ENCODE results near the gene SCARF1.

DNA sequence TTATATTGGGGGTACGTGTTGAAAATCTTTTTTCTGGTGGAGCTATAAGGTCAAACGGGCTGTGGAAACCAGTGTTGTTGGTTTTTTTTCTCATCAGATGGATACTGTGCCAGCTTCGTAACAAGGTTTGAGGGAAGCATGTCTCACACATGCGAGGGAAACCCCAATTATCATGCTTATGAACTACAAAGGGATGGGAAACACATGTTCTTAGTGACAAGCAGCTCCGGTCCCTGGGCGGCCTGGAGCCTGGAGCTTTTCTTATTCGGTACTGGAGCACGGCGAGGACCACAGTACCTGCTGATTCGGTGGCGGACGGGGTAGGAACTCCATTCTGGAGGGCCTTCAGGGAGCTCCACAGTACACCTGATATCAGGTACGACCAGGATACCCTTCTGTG lies 29.4 kb downstream of the SCARF1 start:
- TF ChIP-seq CTCF (conservative IDR thresholded peaks at IDR 0.05) (no peak), EZH2 (IDR thresholded peaks at IDR 0.05; ENCODE audit: low read depth) (no peak)
